Fibroblast of villous mesenchyme (primary cell): Measurements from ENCODE around the gene SCN3B. TPM values are rescaled to one million over a fixed set of nuclear protein-coding genes. Genes with fewer than 3 reads are reported as not detected.

Source experiments
- DNase-seq: peaks from one replicate; pipeline ENCODE4 v3.0.0-alpha.2; 2010; ENCODE audit warnings: low read depth
- H3K4me3 ChIP-seq: 2 replicates; pipeline ENCODE4 v1.5.1; 2011; ENCODE audit warnings: low read depth, mild to moderate bottlenecking, low read length
- CTCF ChIP-seq: IDR thresholded peaks from 2 replicates; pipeline ENCODE4 v1.5.1; 2012; ENCODE audit warnings: low read depth, mild to moderate bottlenecking, low read length; ENCODE audit not compliant: insufficient read depth
- total RNA-seq: library from RNA; depleted of rRNA; stranded (reverse); fragments of >200 nt; gene quantifications from 2 replicates; pipeline ENCODE4 v1.2.3, GENCODE V29; 2012

The SCN3B gene
- total RNA-seq, 1 donor, result 0.43 TPM

- TF ChIP-seq CTCF, result no peak
- no peak overlapping the region for H3K4me3 ChIP-seq
Measured at GRCh38 chr11:123645286-123645975, 9.0 kb downstream of the SCN3B start.

GRCh38 chr11:123642435-123642834 is 12.0 kb downstream of the SCN3B start:
- no peak for DNase-seq
- no peak overlapping the region for H3K4me3 ChIP-seq
- no peak for TF ChIP-seq CTCF

More at GRCh38 chr11:123645286-123645975, 9.0 kb downstream of the SCN3B start:
- no peak for DNase-seq

DNA sequence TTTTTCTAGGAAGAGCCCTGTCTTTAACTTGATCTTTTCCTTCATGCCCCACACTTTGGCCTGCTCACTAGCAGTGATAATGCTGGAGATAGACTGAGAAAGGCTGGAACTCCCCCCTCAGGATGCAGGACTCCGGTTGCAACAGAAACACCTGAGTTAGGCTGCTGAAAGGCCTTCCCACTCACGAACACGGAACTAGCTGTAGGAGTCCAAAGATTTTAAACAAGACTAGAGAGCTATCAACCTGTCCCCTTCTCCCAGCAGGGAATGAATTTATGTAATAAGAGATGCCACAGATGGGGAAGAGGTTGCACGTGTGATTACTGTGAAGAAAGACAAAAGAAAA is 13.0 kb downstream of the SCN3B start:
- no peak for TF ChIP-seq CTCF
- no peak overlapping the region for H3K4me3 ChIP-seq
- no peak for DNase-seq

DNA sequence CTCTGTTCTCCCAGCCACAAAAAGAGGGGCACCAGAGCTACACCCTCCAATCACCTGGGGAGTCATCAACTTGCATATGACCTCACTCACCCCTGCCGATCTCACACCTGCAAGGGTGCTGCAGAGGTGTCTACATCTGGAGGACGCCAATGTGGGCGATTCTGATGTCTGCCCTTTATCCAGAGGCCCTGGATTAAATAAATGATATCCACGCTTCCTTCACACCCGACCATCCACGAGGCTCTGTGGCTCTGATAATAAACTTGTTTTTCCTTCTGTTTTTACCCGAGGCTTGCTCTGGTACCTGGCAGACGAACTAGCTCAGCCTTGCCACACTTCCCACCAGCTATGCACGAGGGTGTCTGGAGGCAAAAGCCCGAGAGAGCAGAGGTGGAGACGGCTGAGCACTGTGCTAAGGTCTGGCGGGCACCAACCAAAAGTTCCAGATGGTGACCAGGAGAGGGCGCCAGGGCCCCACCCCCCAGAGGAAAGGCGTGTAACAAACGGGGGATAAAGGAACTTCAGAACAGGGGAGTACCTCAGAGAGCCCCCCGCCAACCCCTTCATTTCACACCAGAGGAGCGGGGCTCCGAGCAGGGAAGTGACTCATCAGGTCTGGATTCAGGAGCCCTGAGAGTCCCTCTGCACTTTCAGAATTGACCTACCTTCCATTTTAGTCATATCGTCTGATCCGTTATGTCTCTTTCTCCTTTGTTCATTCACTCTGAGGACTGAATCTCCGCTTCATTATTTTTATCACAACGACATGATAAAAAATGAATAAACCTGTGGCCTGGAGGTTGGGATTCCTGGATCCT is 13.5 kb downstream of the SCN3B start:
- DNase-seq, result peak; percentile 26
- peak; percentile 82 for TF ChIP-seq CTCF
- H3K4me3 ChIP-seq, result no peak overlapping the region

- TF ChIP-seq CTCF, result no peak
- DNase-seq, result no peak
- no peak overlapping the region for H3K4me3 ChIP-seq
Measured at GRCh38 chr11:123640029-123640428, 14.4 kb downstream of the SCN3B start.

- no peak for DNase-seq
- H3K4me3 ChIP-seq, result no peak overlapping the region
- no peak for TF ChIP-seq CTCF
Measured at GRCh38 chr11:123630126-123630608, 24.3 kb downstream of the SCN3B start.
